ENCODE results near the gene ELFN2. TPM values are rescaled to one million over a fixed set of nuclear protein-coding genes. Genes with fewer than 3 reads are reported as not detected.
A peak's percentile ranks its signal among the peaks of the same experiment; 100 is the strongest.

Gene ELFN2
- total and polyA plus RNA-seq, 2 donors (not counting 3 experiments of a cell fraction or from before 2014, with no cell fraction given), result 0.41 to 1.3 TPM

- H3K9ac ChIP-seq (replicated peaks; ENCODE audit: extremely low read depth, insufficient read depth, low read length), result no peak overlapping the region
- TF ChIP-seq POLR2A (IDR thresholded peaks at IDR 0.05; ENCODE audit: low read depth, low read length) (no peak), POLR2AphosphoS5 (IDR thresholded peaks at IDR 0.05; ENCODE audit: insufficient read depth, low read depth, low read length) (no peak), FOS (IDR thresholded peaks at IDR 0.05; ENCODE audit: borderline replicate concordance, insufficient read depth, low read length) (no peak), EZH2 (IDR thresholded peaks at IDR 0.05; ENCODE audit: borderline replicate concordance, low read depth, low read length, severe bottlenecking) (no peak), GATA2 (IDR thresholded peaks at IDR 0.05; ENCODE audit: insufficient read depth, insufficient read length, low read depth, low read length) (no peak), JUN (IDR thresholded peaks at IDR 0.05; ENCODE audit: borderline replicate concordance, insufficient read depth, insufficient read length, low read depth) (no peak), MYC (IDR thresholded peaks at IDR 0.05; ENCODE audit: low read depth, low read length) (no peak)
- TF ChIP-seq, protein P1, sequence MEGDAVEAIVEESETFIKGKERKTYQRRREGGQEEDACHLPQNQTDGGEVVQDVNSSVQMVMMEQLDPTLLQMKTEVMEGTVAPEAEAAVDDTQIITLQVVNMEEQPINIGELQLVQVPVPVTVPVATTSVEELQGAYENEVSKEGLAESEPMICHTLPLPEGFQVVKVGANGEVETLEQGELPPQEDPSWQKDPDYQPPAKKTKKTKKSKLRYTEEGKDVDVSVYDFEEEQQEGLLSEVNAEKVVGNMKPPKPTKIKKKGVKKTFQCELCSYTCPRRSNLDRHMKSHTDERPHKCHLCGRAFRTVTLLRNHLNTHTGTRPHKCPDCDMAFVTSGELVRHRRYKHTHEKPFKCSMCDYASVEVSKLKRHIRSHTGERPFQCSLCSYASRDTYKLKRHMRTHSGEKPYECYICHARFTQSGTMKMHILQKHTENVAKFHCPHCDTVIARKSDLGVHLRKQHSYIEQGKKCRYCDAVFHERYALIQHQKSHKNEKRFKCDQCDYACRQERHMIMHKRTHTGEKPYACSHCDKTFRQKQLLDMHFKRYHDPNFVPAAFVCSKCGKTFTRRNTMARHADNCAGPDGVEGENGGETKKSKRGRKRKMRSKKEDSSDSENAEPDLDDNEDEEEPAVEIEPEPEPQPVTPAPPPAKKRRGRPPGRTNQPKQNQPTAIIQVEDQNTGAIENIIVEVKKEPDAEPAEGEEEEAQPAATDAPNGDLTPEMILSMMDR (IDR thresholded peaks at IDR 0.05; ENCODE audit: extremely low read depth in 1 of 2, insufficient read depth in 1 of 2, low read depth in 1 of 2, low read length in 2 of 2), result no peak
- TF ChIP-seq, protein P2, sequence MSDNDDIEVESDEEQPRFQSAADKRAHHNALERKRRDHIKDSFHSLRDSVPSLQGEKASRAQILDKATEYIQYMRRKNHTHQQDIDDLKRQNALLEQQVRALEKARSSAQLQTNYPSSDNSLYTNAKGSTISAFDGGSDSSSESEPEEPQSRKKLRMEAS (IDR thresholded peaks at IDR 0.05; ENCODE audit: insufficient read depth, insufficient read length), result no peak
- H4K20me1 ChIP-seq (replicated peaks; ENCODE audit: control insufficient read depth, extremely low read depth, insufficient read depth, low read length), result no peaks in the 10 kb centered on the region
- dilution Hi-C loops (cut with MboI; ENCODE audit: extremely low pct_ligation_motif_present, low sequenced_read_pairs) (no loop called here), intact Hi-C loops (cut with micrococcal nuclease) (loop anchor here (2.0 kb wide), 2 partner anchors 290 to 378 kb away; no protein-coding TSS in a partner anchor)
- no peaks in the 10 kb centered on the region for H3K9me1 ChIP-seq (replicated peaks; ENCODE audit: control insufficient read depth, extremely low read depth, insufficient read depth, low read length)
- no peak for DNase-seq (ENCODE audit: low read depth, low spot score)
- no peak overlapping the region for H3K4me3 ChIP-seq (replicated peaks in 1 of 3; ENCODE audit: insufficient read depth in 1 of 3, low read depth in 1 of 3, low read length in 3 of 3)
- no peaks in the 10 kb centered on the region for H3K79me2 ChIP-seq (ENCODE audit: control insufficient read depth, insufficient read depth, low read length)
- H3K4me2 ChIP-seq (ENCODE audit: insufficient read depth, low read length), result no peak overlapping the region
- no peaks in the 10 kb centered on the region for H3K27me3 ChIP-seq (ENCODE audit: control insufficient read depth in 2 of 2, insufficient read depth in 2 of 2, low read length in 2 of 2)
- H3K9me3 ChIP-seq (replicated peaks; ENCODE audit: control insufficient read depth, insufficient read depth, low read length), result no peaks in the 10 kb centered on the region
- no TSS peak for BruUV-seq (replicated peaks)
- peak overlapping the region; percentile 99 for H3K27ac ChIP-seq (ENCODE audit: insufficient read depth, low read depth, low read length)
- POLR2A ChIA-PET, result no interaction called here
- FAIRE-seq, result no peak
- H2AFZ ChIP-seq (ENCODE audit: low read depth, low read length), result no peak overlapping the region
- H3K4me1 ChIP-seq (ENCODE audit: control insufficient read depth, extremely low read depth, insufficient read depth, low read length), result peaks cover 24% of the 10 kb centered on the region
- CTCF ChIA-PET, result interaction anchor here (0.6 to 5.8 kb wide), 22 partner anchors 10 to 257 kb away, joined by 3 to 168 read pairs (median 4); no protein-coding TSS in a partner anchor
- no peaks in the 10 kb centered on the region for H3K36me3 ChIP-seq (ENCODE audit: control insufficient read depth in 2 of 2, extremely low read depth in 1 of 2, insufficient read depth in 2 of 2, low read length in 2 of 2)
These were observed 29.1 kb upstream of the ELFN2 start for GRCh38 chr22:37456346-37456745.

Data from endothelial cell of umbilical vein (primary cell).